Duodenal mucosa (tissue), 2 donors: ENCODE data around the gene AKTIP.
A peak's percentile ranks its signal among the peaks of the same experiment; 100 is the strongest.
"Not testable (repeated sequence)": the region's sequence is repeated elsewhere in the genome, so short reads cannot be mapped to it uniquely, and the experiment has no call there.

Experiments
- H3K27ac ChIP-seq: one replicate; pipeline ENCODE4 v1.7.0; 2013; ENCODE audit warnings: low read depth, low read length
- H3K27me3 ChIP-seq, 2 donors: one replicate each; pipeline ENCODE4 v1.7.0; 2013; ENCODE audit warnings: low read length in 2 of 2, control low read depth in 1 of 2; ENCODE audit not compliant: insufficient read depth in 2 of 2, control insufficient read depth in 1 of 2
- H3K36me3 ChIP-seq, 2 donors: one replicate each; pipeline ENCODE4 v1.7.0; 2013; ENCODE audit warnings: low read length in 2 of 2, control low read depth in 1 of 2; ENCODE audit not compliant: insufficient read depth in 2 of 2, control insufficient read depth in 1 of 2
- H3K4me1 ChIP-seq, 2 donors: one replicate each; pipeline ENCODE4 v1.7.0; 2013; ENCODE audit warnings: low read length in 2 of 2, control low read depth in 1 of 2; ENCODE audit not compliant: insufficient read depth in 2 of 2, control insufficient read depth in 1 of 2
- H3K4me3 ChIP-seq, 2 donors: one replicate each; pipeline ENCODE4 v1.7.0; 2013; ENCODE audit warnings: low read length in 2 of 2, low read depth in 1 of 2
- H3K9ac ChIP-seq, 2 donors: one replicate each; pipeline ENCODE4 v1.7.0; 2013; ENCODE audit warnings: low read length in 2 of 2, low read depth in 1 of 2
- H3K9me3 ChIP-seq, 2 donors: one replicate each; pipeline ENCODE4 v1.7.0; 2013; ENCODE audit warnings: low read length in 2 of 2, control low read depth in 1 of 2; ENCODE audit not compliant: control insufficient read depth in 1 of 2

AKTIP gene

GRCh38 chr16:53515811-53516210 is 12.8 kb upstream of the AKTIP start:
- no peaks in the 10 kb centered on the region for H3K36me3 ChIP-seq
- H3K9ac ChIP-seq, result no peak overlapping the region
- H3K9me3 ChIP-seq, result no peaks in the 10 kb centered on the region
- no peak overlapping the region for H3K4me3 ChIP-seq
- no peak overlapping the region for H3K27ac ChIP-seq
- peaks cover 3 to 8% of the 10 kb centered on the region in 2 donors for H3K4me1 ChIP-seq
- no peaks in the 10 kb centered on the region for H3K27me3 ChIP-seq

- Histone ChIP-seq H3K27me3 (no peaks in the 10 kb centered on the region), H3K4me1 (peaks cover 4 to 9% of the 10 kb centered on the region in 2 donors), H3K9ac (no peak overlapping the region), H3K27ac (no peak overlapping the region), H3K9me3 (no peaks in the 10 kb centered on the region), H3K4me3 (no peak overlapping the region), H3K36me3 (no peaks in the 10 kb centered on the region)
Measured at GRCh38 chr16:53515259-53515658, 12.2 kb upstream of the AKTIP start.

- not testable (repeated sequence) for H3K27me3 ChIP-seq, H3K9me3 ChIP-seq, H3K36me3 ChIP-seq, H3K4me1 ChIP-seq, H3K27ac ChIP-seq, H3K9ac ChIP-seq, H3K4me3 ChIP-seq
Measured at GRCh38 chr16:53512795-53513194, 9.8 kb upstream of the AKTIP start.

- Histone ChIP-seq H3K36me3 (no peaks in the 10 kb centered on the region), H3K27me3 (no peaks in the 10 kb centered on the region), H3K9me3 (no peaks in the 10 kb centered on the region), H3K9ac (no peak overlapping the region), H3K4me1 (peaks cover 5 to 6% of the 10 kb centered on the region in 2 donors), H3K4me3 (no peak overlapping the region), H3K27ac (no peak overlapping the region)
Measured at GRCh38 chr16:53511403-53512280, 8.6 kb upstream of the AKTIP start.

- Histone ChIP-seq H3K36me3 (no peaks in the 10 kb centered on the region), H3K9me3 (no peaks in the 10 kb centered on the region), H3K4me1 (peaks cover 5 to 6% of the 10 kb centered on the region in 2 donors), H3K4me3 (no peak overlapping the region), H3K27me3 (no peaks in the 10 kb centered on the region), H3K9ac (no peak overlapping the region), H3K27ac (no peak overlapping the region)
Measured at GRCh38 chr16:53511084-53511402, 8.0 kb upstream of the AKTIP start.

GRCh38 chr16:53510704-53511070 is 7.7 kb upstream of the AKTIP start:
- Histone ChIP-seq H3K27me3 (no peaks in the 10 kb centered on the region), H3K36me3 (no peaks in the 10 kb centered on the region), H3K9ac (no peak overlapping the region), H3K9me3 (no peaks in the 10 kb centered on the region), H3K4me1 (peaks cover 5 to 6% of the 10 kb centered on the region in 2 donors), H3K4me3 (no peak overlapping the region), H3K27ac (no peak overlapping the region)

GRCh38 chr16:53509906-53510703 is 7.1 kb upstream of the AKTIP start:
- peak overlapping the region in 1 of 2 donors; percentile 32 for H3K4me3 ChIP-seq
- peaks cover 5 to 6% of the 10 kb centered on the region in 2 donors for H3K4me1 ChIP-seq
- no peak overlapping the region for H3K27ac ChIP-seq
- H3K9me3 ChIP-seq, result no peaks in the 10 kb centered on the region
- H3K9ac ChIP-seq, result no peak overlapping the region
- no peaks in the 10 kb centered on the region for H3K36me3 ChIP-seq
- H3K27me3 ChIP-seq, result no peaks in the 10 kb centered on the region

GRCh38 chr16:53507464-53508179 is 4.6 kb upstream of the AKTIP start:
- Histone ChIP-seq H3K4me3 (no peak overlapping the region), H3K9me3 (no peaks in the 10 kb centered on the region), H3K4me1 (peaks cover 15 to 18% of the 10 kb centered on the region in 2 donors), H3K36me3 (no peaks in the 10 kb centered on the region), H3K9ac (no peak overlapping the region), H3K27ac (no peak overlapping the region), H3K27me3 (no peaks in the 10 kb centered on the region)

- Histone ChIP-seq H3K9me3 (no peaks in the 10 kb centered on the region), H3K4me3 (no peak overlapping the region), H3K9ac (no peak overlapping the region), H3K27ac (no peak overlapping the region), H3K27me3 (no peaks in the 10 kb centered on the region), H3K36me3 (no peaks in the 10 kb centered on the region), H3K4me1 (peaks cover 24 to 28% of the 10 kb centered on the region in 2 donors)
Measured at GRCh38 chr16:53506254-53506653, 3.2 kb upstream of the AKTIP start.

GRCh38 chr16:53504665-53505064 is 1.7 kb upstream of the AKTIP start:
- H3K27ac ChIP-seq, result peak overlapping the region; percentile 97

More at GRCh38 chr16:53504665-53505064, 1.7 kb upstream of the AKTIP start:
- peaks cover 26 to 27% of the 10 kb centered on the region in 2 donors for H3K4me1 ChIP-seq
- peak overlapping the region; percentile 22 to 68 for H3K4me3 ChIP-seq
- H3K36me3 ChIP-seq, result peaks cover 0 to 3% of the 10 kb centered on the region in 2 donors
- no peaks in the 10 kb centered on the region for H3K27me3 ChIP-seq
- H3K9me3 ChIP-seq, result no peaks in the 10 kb centered on the region
- peak overlapping the region in 1 of 2 donors; percentile 53 for H3K9ac ChIP-seq
